HL-60 (cell line): Measurements from ENCODE around the gene GLMP.

ENCODE experiments used
- DNase-seq, 2 experiments: peaks; one replicate each; pipeline ENCODE4 v3.0.0-alpha.2; 2010 to 2020; ENCODE audit warnings: low read depth in 1 of 2, low spot score in 1 of 2
- H3K27ac ChIP-seq: fragments of 250-450 bp; sonication (Bioruptor Pico); replicated peaks from 2 replicates; pipeline ENCODE4 v1.5.1; 2020; ENCODE audit warnings: mild to moderate bottlenecking, moderate library complexity
- H3K27me3 ChIP-seq: fragments of 250-450 bp; sonication (Bioruptor Pico); 2 replicates; pipeline ENCODE4 v1.5.1; 2021; ENCODE audit warnings: mild to moderate bottlenecking, moderate library complexity; ENCODE audit not compliant: insufficient read depth, poor library complexity, severe bottlenecking
- H3K4me3 ChIP-seq: replicated peaks from 2 replicates; pipeline ENCODE4 v1.5.1; 2011; ENCODE audit warnings: mild to moderate bottlenecking, control low read depth, low read length; ENCODE audit not compliant: insufficient read depth
- CTCF ChIP-seq: IDR thresholded peaks from one replicate; pipeline ENCODE4 v1.5.1; 2011; ENCODE audit warnings: low read length, control low read depth, inconsistent platforms; ENCODE audit not compliant: insufficient read depth
- GABPA ChIP-seq: IDR thresholded peaks from 2 replicates; pipeline ENCODE4 v1.6.1; 2012; ENCODE audit warnings: low read depth
- POLR2AphosphoS5 ChIP-seq: IDR thresholded peaks from 2 replicates; pipeline ENCODE4 v1.6.1; 2012; ENCODE audit warnings: low read depth
- REST ChIP-seq: IDR thresholded peaks from 2 replicates; pipeline ENCODE4 v1.6.1; 2012; ENCODE audit warnings: low read depth; ENCODE audit not compliant: insufficient replicate concordance
- SPI1 ChIP-seq: IDR thresholded peaks from 2 replicates; pipeline ENCODE4 v1.6.1; 2012; ENCODE audit warnings: low read depth, mild to moderate bottlenecking, borderline replicate concordance

The GLMP gene

GRCh38 chr1:156293098-156293434 is 2.4 kb downstream of the GLMP start:
- H3K4me3 ChIP-seq, result no peak overlapping the region
- no peaks in the 10 kb centered on the region for H3K27me3 ChIP-seq
- no peak for DNase-seq
- no peak for TF ChIP-seq GABPA
- no peak overlapping the region for H3K27ac ChIP-seq

GRCh38 chr1:156291226-156292061 is 4.0 kb downstream of the GLMP start:
- H3K4me3 ChIP-seq, result no peak overlapping the region
- H3K27me3 ChIP-seq, result no peaks in the 10 kb centered on the region
- no peak for DNase-seq
- H3K27ac ChIP-seq, result no peak overlapping the region
- TF ChIP-seq REST, result no peak
- no peak for TF ChIP-seq CTCF
- no peak for TF ChIP-seq POLR2AphosphoS5
- no peak for TF ChIP-seq GABPA
- no peak for TF ChIP-seq SPI1

- H3K27ac ChIP-seq, result no peak overlapping the region
- H3K4me3 ChIP-seq, result no peak overlapping the region
Observed at GRCh38 chr1:156289857-156290256, 5.6 kb downstream of the GLMP start.

More at GRCh38 chr1:156289857-156290256, 5.6 kb downstream of the GLMP start:
- no peaks in the 10 kb centered on the region for H3K27me3 ChIP-seq
- no peak for DNase-seq
- TF ChIP-seq GABPA (no peak), CTCF (no peak), SPI1 (no peak), POLR2AphosphoS5 (no peak), REST (no peak)
